ENCODE measurements around the gene CDCA5.

DNA sequence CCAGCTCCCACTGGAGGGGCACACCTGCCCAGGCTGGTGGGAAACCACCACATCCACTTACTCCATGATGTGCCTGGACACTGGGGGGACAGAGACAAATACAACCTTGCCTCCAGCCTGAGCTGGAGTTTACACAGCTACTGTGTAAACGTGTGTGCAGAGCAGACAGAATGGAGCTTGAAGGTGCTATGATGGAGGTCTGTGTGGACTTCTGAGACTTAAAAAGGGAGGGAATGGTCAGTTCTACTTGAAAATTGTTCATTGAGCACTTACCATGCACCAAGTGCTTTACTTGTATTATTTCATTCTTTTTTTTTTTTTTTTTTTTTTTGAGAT, 11.2 kb downstream of the CDCA5 start:
- TF ChIP-seq, protein P1, sequence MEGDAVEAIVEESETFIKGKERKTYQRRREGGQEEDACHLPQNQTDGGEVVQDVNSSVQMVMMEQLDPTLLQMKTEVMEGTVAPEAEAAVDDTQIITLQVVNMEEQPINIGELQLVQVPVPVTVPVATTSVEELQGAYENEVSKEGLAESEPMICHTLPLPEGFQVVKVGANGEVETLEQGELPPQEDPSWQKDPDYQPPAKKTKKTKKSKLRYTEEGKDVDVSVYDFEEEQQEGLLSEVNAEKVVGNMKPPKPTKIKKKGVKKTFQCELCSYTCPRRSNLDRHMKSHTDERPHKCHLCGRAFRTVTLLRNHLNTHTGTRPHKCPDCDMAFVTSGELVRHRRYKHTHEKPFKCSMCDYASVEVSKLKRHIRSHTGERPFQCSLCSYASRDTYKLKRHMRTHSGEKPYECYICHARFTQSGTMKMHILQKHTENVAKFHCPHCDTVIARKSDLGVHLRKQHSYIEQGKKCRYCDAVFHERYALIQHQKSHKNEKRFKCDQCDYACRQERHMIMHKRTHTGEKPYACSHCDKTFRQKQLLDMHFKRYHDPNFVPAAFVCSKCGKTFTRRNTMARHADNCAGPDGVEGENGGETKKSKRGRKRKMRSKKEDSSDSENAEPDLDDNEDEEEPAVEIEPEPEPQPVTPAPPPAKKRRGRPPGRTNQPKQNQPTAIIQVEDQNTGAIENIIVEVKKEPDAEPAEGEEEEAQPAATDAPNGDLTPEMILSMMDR (conservative IDR thresholded peaks at IDR 0.05; ENCODE audit: low read length) = no peak
- no peak for TF ChIP-seq EZH2phosphoT487 (IDR thresholded peaks at IDR 0.05; ENCODE audit: borderline replicate concordance)

Measured in Loucy (cell line).